Ovary (tissue), 9 donors: ENCODE results near the gene PRKAR2A. TPM values are rescaled to one million over a fixed set of nuclear protein-coding genes. Genes with fewer than 3 reads are reported as not detected.

Experiments used
- DNase-seq, 5 donors: peaks; one replicate each; pipeline ENCODE4 v3.0.0-alpha.2; 2019 to 2020
- H3K27ac ChIP-seq, 2 donors: fragments of 200-600 bp; one replicate each; pipeline versions ENCODE4 v1.5.1 to v1.8.0; 2019 to 2022
- H3K27me3 ChIP-seq: fragments of 200-600 bp; one replicate; pipeline ENCODE4 v1.8.0; 2022
- H3K36me3 ChIP-seq: fragments of 200-600 bp; sonication (generic); one replicate; pipeline ENCODE4 v1.5.1; 2019
- H3K4me1 ChIP-seq: one replicate; pipeline ENCODE4 v1.8.1; 2013; ENCODE audit warnings: mild to moderate bottlenecking, moderate library complexity; ENCODE audit not compliant: insufficient read depth
- H3K4me3 ChIP-seq: fragments of 200-600 bp; sonication (generic); one replicate; pipeline ENCODE4 v1.5.1; 2017
- H3K9me3 ChIP-seq, 2 donors: fragments of 200-600 bp in 1 of 2; sonication (generic) in 1 of 2; one replicate each; pipeline versions ENCODE4 v1.5.1 to v1.8.1; 2013 to 2019; ENCODE audit warnings: mild to moderate bottlenecking in 1 of 2, moderate library complexity in 1 of 2
- CTCF ChIP-seq, 3 donors: fragments of 450-650 bp in 2 of 3; fragments of 200-600 bp in 1 of 3; IDR thresholded peaks; one replicate each; pipeline versions ENCODE4 v1.5.1 to v1.8.0; 2016 to 2022; ENCODE audit warnings: antibody characterized with exemption in 3 of 3, mild to moderate bottlenecking in 1 of 3
- EP300 ChIP-seq: sonication (generic); formaldehyde crosslinking; IDR thresholded peaks from one replicate; pipeline ENCODE4 v1.6.1; 2017; ENCODE audit warnings: antibody characterized with exemption
- POLR2A ChIP-seq: fragments of 450-650 bp; IDR thresholded peaks from one replicate; pipeline ENCODE4 v1.6.1; 2017; ENCODE audit warnings: antibody characterized with exemption, mild to moderate bottlenecking, moderate library complexity
- WGBS, 3 donors: extraction: QIAGEN DNeasy Blood & Tissue Kit in 1 of 3; methylation state at CpG; one replicate each; pipeline versions ENCODE4 v1.1.5 to v1.1.7; 2013 to 2017; 5-methylcytosine and 5-hydroxymethylcytosine counted together
- intact Hi-C, 4 donors: fragments of 100-400 bp; cut with DNase I; formaldehyde crosslinking; loops; one replicate each; pipeline versions ENCODE4 v1.11.0 to v1.15.1; 2022 to 2023
- polyA plus RNA-seq, 2 donors: library from polyadenylated mRNA; stranded (reverse); fragments of 200-250 nt in 1 of 2; fragments of 350-450 nt in 1 of 2; fragmentation: Illumina TruSeq in 1 of 2; extraction: RNeasy Lipid Tissue Mini Kit (QIAGEN cat#74804) in 1 of 2; gene quantifications; one replicate each; pipeline ENCODE4 v1.2.3, GENCODE V29; 2013 to 2014
- total RNA-seq, 7 donors: library from RNA; depleted of rRNA in 2 of 7; stranded (reverse); fragments of >200 nt in 2 of 7; fragmentation: NEBNext Ultra II Directional in 3 of 7; extraction: Animal tissue kit (Norgen Biotek cat#: 25700) in 3 of 7; gene quantifications; one replicate each; pipeline versions ENCODE4 v1.1.0 to v1.2.4, GENCODE V29; 2016 to 2023
- donor health status: DM: no; HTN: no; CAD: no; lungs with moderate emphysema.
- donor health status: DM: no; HTN: no; CAD: no.
- donor health status: Bipolar disorder and iron deficiency.
- donor health status: DM: yes; HTN: yes; CAD: no.
- donor health status: DM: no; HTN: no; CAD: no.
- donor health status: DM: yes; HTN: yes; CAD: no.

PRKAR2A gene
- total and polyA plus RNA-seq, 9 donors: 9.4 to 52.6 (median 41.5) TPM

GRCh38 chr3:48709051-48709461 is 138.6 kb downstream of the PRKAR2A start:
- Histone ChIP-seq H3K27ac (no peak overlapping the region), H3K4me1 (peaks cover 16% of the 10 kb centered on the region), H3K27me3 (no peaks in the 10 kb centered on the region), H3K4me3 (no peak overlapping the region), H3K36me3 (no peaks in the 10 kb centered on the region), H3K9me3 (no peaks in the 10 kb centered on the region)
- DNase-seq: no peak
- TF ChIP-seq POLR2A (no peak), CTCF (IDR thresholded peaks at IDR 0.05) (no peak)
- intact Hi-C loops: no loop called here
- 65 to 78% (median 68%) methylated on average over 7 of the region's 7 CpGs for WGBS, 3 donors

DNA sequence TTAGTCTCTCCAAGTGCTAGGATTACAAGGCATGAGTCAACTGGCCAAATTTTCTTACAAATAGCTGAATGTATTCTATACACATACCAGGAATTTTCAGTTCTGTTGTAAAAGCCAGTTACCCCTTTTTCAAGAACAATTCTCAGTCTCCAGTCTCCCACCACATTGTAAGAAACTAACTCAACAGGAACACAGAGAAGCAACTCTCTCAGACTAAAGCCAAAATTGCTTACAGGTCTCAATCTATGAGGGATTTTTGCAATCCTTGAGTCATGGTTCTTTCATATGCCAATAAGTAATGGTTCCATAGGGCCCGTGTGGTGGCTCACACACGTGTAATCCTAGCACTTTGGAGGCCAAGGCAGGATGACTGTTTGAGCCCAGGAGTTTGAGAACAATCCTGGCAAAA is 139.2 kb downstream of the PRKAR2A start:
- intact Hi-C loops: no loop called here
- no peak overlapping the region for H3K4me3 ChIP-seq
- TF ChIP-seq EP300: no peak
- TF ChIP-seq CTCF (IDR thresholded peaks at IDR 0.05): no peak
- no peak for TF ChIP-seq POLR2A
- no peaks in the 10 kb centered on the region for H3K9me3 ChIP-seq
- peaks cover 18% of the 10 kb centered on the region for H3K4me1 ChIP-seq
- no peaks in the 10 kb centered on the region for H3K27me3 ChIP-seq
- H3K27ac ChIP-seq: no peak overlapping the region
- no peaks in the 10 kb centered on the region for H3K36me3 ChIP-seq
- DNase-seq: no peak
- 17 to 47% (median 17%) methylated on average over 2 of the region's 2 CpGs for WGBS, 3 donors

DNA sequence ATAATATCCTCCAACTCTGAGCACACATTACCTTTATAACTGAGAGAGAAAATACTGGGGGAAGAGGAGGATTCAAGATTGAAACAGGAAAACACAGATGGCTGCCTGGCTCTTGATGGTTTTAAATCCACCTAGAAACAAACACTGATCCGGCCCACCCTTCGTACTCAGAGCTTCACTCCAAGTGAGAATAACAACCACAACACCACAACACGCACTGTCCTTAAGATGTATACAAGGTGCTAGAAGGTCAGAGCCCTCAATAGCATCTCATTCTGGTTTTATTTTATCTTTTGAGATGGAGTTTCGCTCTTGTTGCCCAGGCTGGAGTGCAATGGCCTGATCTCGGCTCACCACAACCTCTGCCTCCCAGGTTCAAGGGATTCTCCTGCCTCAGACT is 140.5 kb downstream of the PRKAR2A start:
- H3K4me3 ChIP-seq: no peak overlapping the region
- TF ChIP-seq CTCF (IDR thresholded peaks at IDR 0.05): no peak
- TF ChIP-seq POLR2A: no peak
- TF ChIP-seq EP300: no peak
- no peak for DNase-seq
- intact Hi-C loops: no loop called here
- peaks cover 16% of the 10 kb centered on the region for H3K4me1 ChIP-seq
- WGBS, 3 donors: 66 to 70% (median 69%) methylated on average over 5 of the region's 5 CpGs
- H3K9me3 ChIP-seq: no peaks in the 10 kb centered on the region
- H3K36me3 ChIP-seq: no peaks in the 10 kb centered on the region
- H3K27me3 ChIP-seq: no peaks in the 10 kb centered on the region
- H3K27ac ChIP-seq: no peak overlapping the region

DNA sequence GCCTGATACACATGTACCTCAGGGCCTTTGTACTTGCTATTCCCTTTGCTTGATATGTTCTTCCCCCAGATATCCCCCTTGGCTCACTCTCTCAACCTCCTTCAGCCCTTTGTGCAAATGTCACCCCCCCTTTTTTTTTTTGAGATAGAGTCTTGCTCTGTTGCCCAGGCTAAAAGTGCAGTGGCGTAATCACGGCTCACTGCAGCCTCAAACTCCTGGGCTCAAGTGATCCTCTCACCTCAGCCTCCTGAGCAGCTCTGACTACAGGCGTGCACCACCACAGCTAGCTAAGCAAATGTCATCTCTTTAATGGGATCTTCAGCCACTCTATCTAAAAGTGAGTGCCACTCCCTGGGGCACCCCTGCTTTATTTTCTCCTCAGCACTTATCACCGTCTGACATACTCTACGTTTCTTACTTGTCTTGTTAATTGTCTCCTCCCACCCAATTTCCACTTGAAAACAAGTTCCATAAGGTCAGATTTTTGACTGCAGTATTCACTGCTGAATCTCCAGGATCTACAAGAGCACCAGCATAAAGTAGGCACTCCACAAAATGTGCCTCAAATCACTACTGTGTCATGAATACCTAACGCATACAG is 145.3 kb downstream of the PRKAR2A start:
- no peaks in the 10 kb centered on the region for H3K9me3 ChIP-seq
- no peak overlapping the region for H3K27ac ChIP-seq
- intact Hi-C loops: no loop called here
- 76 to 82% (median 81%) methylated on average over 6 of the region's 6 CpGs for WGBS, 3 donors
- TF ChIP-seq CTCF (IDR thresholded peaks at IDR 0.05) (no peak), EP300 (no peak), POLR2A (no peak)
- H3K36me3 ChIP-seq: no peaks in the 10 kb centered on the region
- no peak for DNase-seq
- no peaks in the 10 kb centered on the region for H3K27me3 ChIP-seq
- H3K4me1 ChIP-seq: peaks cover 3% of the 10 kb centered on the region
- H3K4me3 ChIP-seq: no peak overlapping the region
